ENCODE results near the gene ZNF354C.

ZNF354C gene

GRCh38 chr5:179129607-179130071, 69.5 kb downstream of the ZNF354C start:
- no peak for DNase-seq

- no peak for DNase-seq
These were observed 70.0 kb downstream of the ZNF354C start for GRCh38 chr5:179130101-179130681.

- DNase-seq: no peak
These were observed 71.2 kb downstream of the ZNF354C start for GRCh38 chr5:179131321-179131835.

- no peak for DNase-seq
These were observed 71.9 kb downstream of the ZNF354C start for GRCh38 chr5:179131886-179132585.

- DNase-seq: no peak
These were observed 72.6 kb downstream of the ZNF354C start for GRCh38 chr5:179132586-179133355.

Measured in NCI-H1417 treated with DMSO at 0.1 percent for 48 hours (cell line).